ENCODE data around the gene SCUBE1. TPM values are rescaled to one million over a fixed set of nuclear protein-coding genes. Genes with fewer than 3 reads are reported as not detected.

The SCUBE1 gene
- total RNA-seq, 2 experiments from 2014 or later = not detected

- Histone ChIP-seq H2AFZ (ENCODE audit: low read length) (no peak overlapping the region), H3K4me2 (ENCODE audit: low read length) (no peak overlapping the region), H3K9me3 (ENCODE audit: low read length) (no peaks in the 10 kb centered on the region), H3K27ac (ENCODE audit: low read depth, low read length, poor library complexity, severe bottlenecking) (no peak overlapping the region), H3K36me3 (ENCODE audit: insufficient read depth, low read length) (no peaks in the 10 kb centered on the region), H3K4me3 (ENCODE audit: low read depth, low read length, poor library complexity, severe bottlenecking) (no peak overlapping the region), H4K20me1 (ENCODE audit: insufficient read depth, low read length) (no peaks in the 10 kb centered on the region), H3K9me2 (ENCODE audit: insufficient read depth, low read length) (no peaks in the 10 kb centered on the region), H3K4me1 (ENCODE audit: insufficient read depth, low read length, poor library complexity, severe bottlenecking) (no peaks in the 10 kb centered on the region), H3K79me2 (ENCODE audit: insufficient read depth, low read depth, low read length) (no peaks in the 10 kb centered on the region)
- peak; percentile 81 for TF ChIP-seq CTCF (conservative IDR thresholded peaks at IDR 0.05; ENCODE audit: low read length)
- no peak for TF ChIP-seq EZH2phosphoT487 (IDR thresholded peaks at IDR 0.05; ENCODE audit: borderline replicate concordance, low read depth, low read length)
- ChIA-PET CTCF (ENCODE audit: unreplicated experiment) (interaction anchor here (0.6 to 2.4 kb wide), 2 partner anchors 73 to 89 kb away, joined by 3 to 11 read pairs; no protein-coding TSS in a partner anchor), POLR2A (interaction anchor here (0.6 kb wide), 1 partner anchor 354 kb away, joined by 3 read pairs; no protein-coding TSS in a partner anchor)
- peak; percentile 55 for DNase-seq (ENCODE audit: low spot score)
- intact Hi-C loops (cut with micrococcal nuclease; ENCODE audit: unreplicated experiment) = loop anchor here (1.0 kb wide), 2 partner anchors 72 to 111 kb away; no protein-coding TSS in a partner anchor
- no TSS peak for BruUV-seq (replicated peaks)
Observed at GRCh38 chr22:43273902-43274484, 69.2 kb downstream of the SCUBE1 start.

GRCh38 chr22:43272869-43273318, 70.3 kb downstream of the SCUBE1 start:
- intact Hi-C loops (cut with micrococcal nuclease; ENCODE audit: unreplicated experiment) = no loop called here
- CTCF ChIA-PET (ENCODE audit: unreplicated experiment) = interaction anchor here (2.4 kb wide), 1 partner anchor 74 kb away, joined by 11 read pairs; no protein-coding TSS in a partner anchor

More at GRCh38 chr22:43272869-43273318, 70.3 kb downstream of the SCUBE1 start:
- Histone ChIP-seq H3K9me3 (ENCODE audit: low read length) (no peaks in the 10 kb centered on the region), H3K36me3 (ENCODE audit: insufficient read depth, low read length) (no peaks in the 10 kb centered on the region), H4K20me1 (ENCODE audit: insufficient read depth, low read length) (no peaks in the 10 kb centered on the region), H2AFZ (ENCODE audit: low read length) (no peak overlapping the region), H3K4me1 (ENCODE audit: insufficient read depth, low read length, poor library complexity, severe bottlenecking) (no peaks in the 10 kb centered on the region), H3K4me2 (ENCODE audit: low read length) (no peak overlapping the region), H3K27ac (ENCODE audit: low read depth, low read length, poor library complexity, severe bottlenecking) (no peak overlapping the region), H3K79me2 (ENCODE audit: insufficient read depth, low read depth, low read length) (no peaks in the 10 kb centered on the region), H3K4me3 (ENCODE audit: low read depth, low read length, poor library complexity, severe bottlenecking) (no peak overlapping the region), H3K9me2 (ENCODE audit: insufficient read depth, low read length) (no peaks in the 10 kb centered on the region)
- TF ChIP-seq EZH2phosphoT487 (IDR thresholded peaks at IDR 0.05; ENCODE audit: borderline replicate concordance, low read depth, low read length) (no peak), CTCF (conservative IDR thresholded peaks at IDR 0.05; ENCODE audit: low read length) (no peak)
- BruUV-seq (replicated peaks) = no TSS peak
- DNase-seq (ENCODE audit: low spot score) = no peak
- POLR2A ChIA-PET = no interaction called here
